CD4-positive, alpha-beta T cell (primary cell): ENCODE measurements around the gene DEXI. TPM values are rescaled to one million over a fixed set of nuclear protein-coding genes. Genes with fewer than 3 reads are reported as not detected.
A peak's percentile ranks its signal among the peaks of the same experiment; 100 is the strongest.

Experiments used
- ATAC-seq: fragments of 200-7000 bp; cut with Tn5 transposase; one replicate; pipeline ENCODE4 v1.10.0; 2022; ENCODE audit warnings: mild to moderate bottlenecking; ENCODE audit not compliant: poor library complexity
- CTCF ChIA-PET: fragments of 350-600 bp; sonication (Branson Sonifier 250); formaldehyde crosslinking; loops from one replicate; lab custom pipeline; 2021; ENCODE audit warnings: antibody characterized with exemption, inconsistent platforms; lab: Charles Lee
- POLR2A ChIA-PET: fragments of 350-600 bp; sonication (Branson Sonifier 250); formaldehyde crosslinking; loops from one replicate; lab custom pipeline; 2021; ENCODE audit warnings: antibody characterized with exemption, inconsistent platforms; lab: Charles Lee
- DNase-seq, 14 experiments: peaks; one replicate each; pipeline ENCODE4 v3.0.0-alpha.2; 2013 to 2020; ENCODE audit warnings: mixed read lengths in 2 of 14
- H3K27ac ChIP-seq, 2 donors: one replicate each; pipeline versions ENCODE4 v1.5.1 to v1.7.0; 2013; ENCODE audit warnings: low read length in 2 of 2, low read depth in 1 of 2, mild to moderate bottlenecking in 1 of 2
- H3K27me3 ChIP-seq, 2 experiments: 1 replicate in 1 of 2; 2 replicates in 1 of 2; pipeline versions ENCODE4 v1.6.1 to v1.7.0; 2013; ENCODE audit warnings: low read length in 2 of 2, control low read depth in 1 of 2, mild to moderate bottlenecking in 1 of 2, moderate library complexity in 1 of 2; ENCODE audit not compliant: insufficient read depth in 2 of 2, control insufficient read depth in 1 of 2
- H3K36me3 ChIP-seq: one replicate; pipeline ENCODE4 v1.6.1; 2013; ENCODE audit warnings: low read length, control low read depth; ENCODE audit not compliant: insufficient read depth
- H3K4me1 ChIP-seq: one replicate; pipeline ENCODE4 v1.6.1; 2013; ENCODE audit warnings: low read length, control low read depth; ENCODE audit not compliant: insufficient read depth
- H3K4me3 ChIP-seq: one replicate; pipeline ENCODE4 v1.5.1; 2013; ENCODE audit warnings: mild to moderate bottlenecking, low read length, moderate library complexity
- H3K9me3 ChIP-seq, 2 experiments: 1 replicate in 1 of 2; 2 replicates in 1 of 2; pipeline versions ENCODE4 v1.6.1 to v1.7.0; 2013; ENCODE audit warnings: low read length in 2 of 2, mild to moderate bottlenecking in 2 of 2, control low read depth in 1 of 2, moderate library complexity in 1 of 2; ENCODE audit not compliant: control insufficient read depth in 1 of 2, insufficient read depth in 1 of 2
- H3K27ac Mint-ChIP-seq: one replicate; pipeline ENCODE4 v1.8.0; 2020; ENCODE audit warnings: mixed read lengths
- H3K27me3 Mint-ChIP-seq: one replicate; pipeline ENCODE4 v1.8.0; 2021; ENCODE audit warnings: mixed read lengths
- H3K36me3 Mint-ChIP-seq: one replicate; pipeline ENCODE4 v1.8.0; 2021; ENCODE audit warnings: low read depth, mixed read lengths
- H3K4me1 Mint-ChIP-seq: one replicate; pipeline ENCODE4 v1.8.0; 2021; ENCODE audit warnings: low read depth, mixed read lengths
- H3K4me3 Mint-ChIP-seq: one replicate; pipeline ENCODE4 v1.8.0; 2020; ENCODE audit warnings: mild to moderate bottlenecking, mixed read lengths
- H3K9me3 Mint-ChIP-seq: one replicate; pipeline ENCODE4 v1.8.0; 2020; ENCODE audit warnings: mixed read lengths
- intact Hi-C, 2 experiments: fragments of 100-400 bp; cut with DNase I in 1 of 2; cut with micrococcal nuclease in 1 of 2; formaldehyde crosslinking; loops; one replicate each; pipeline versions ENCODE4 v1.15.1 to v1.9.0; 2023 to 2025; cut with DNase I, micrococcal nuclease
- total RNA-seq, 174 experiments: library from RNA in 2 of 174; stranded (reverse) in 2 of 174; gene quantifications; one replicate each; pipeline ENCODE4 v1.2.3 and lab custom pipeline; 2021 to 2026
- TF ChIP-seq, protein P1 (sequence below): fragments of 200-600 bp; IDR thresholded peaks from one replicate; pipeline ENCODE4 v1.8.0; 2022; ENCODE audit warnings: antibody characterized with exemption, mild to moderate bottlenecking

The DEXI gene
- total RNA-seq, 2 experiments from 2014 or later: 5.8 to 7.2 TPM

- ATAC-seq: no peak
- TF ChIP-seq, protein P1, sequence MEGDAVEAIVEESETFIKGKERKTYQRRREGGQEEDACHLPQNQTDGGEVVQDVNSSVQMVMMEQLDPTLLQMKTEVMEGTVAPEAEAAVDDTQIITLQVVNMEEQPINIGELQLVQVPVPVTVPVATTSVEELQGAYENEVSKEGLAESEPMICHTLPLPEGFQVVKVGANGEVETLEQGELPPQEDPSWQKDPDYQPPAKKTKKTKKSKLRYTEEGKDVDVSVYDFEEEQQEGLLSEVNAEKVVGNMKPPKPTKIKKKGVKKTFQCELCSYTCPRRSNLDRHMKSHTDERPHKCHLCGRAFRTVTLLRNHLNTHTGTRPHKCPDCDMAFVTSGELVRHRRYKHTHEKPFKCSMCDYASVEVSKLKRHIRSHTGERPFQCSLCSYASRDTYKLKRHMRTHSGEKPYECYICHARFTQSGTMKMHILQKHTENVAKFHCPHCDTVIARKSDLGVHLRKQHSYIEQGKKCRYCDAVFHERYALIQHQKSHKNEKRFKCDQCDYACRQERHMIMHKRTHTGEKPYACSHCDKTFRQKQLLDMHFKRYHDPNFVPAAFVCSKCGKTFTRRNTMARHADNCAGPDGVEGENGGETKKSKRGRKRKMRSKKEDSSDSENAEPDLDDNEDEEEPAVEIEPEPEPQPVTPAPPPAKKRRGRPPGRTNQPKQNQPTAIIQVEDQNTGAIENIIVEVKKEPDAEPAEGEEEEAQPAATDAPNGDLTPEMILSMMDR: no peak
- peaks cover 23% of the 10 kb centered on the region for H3K4me1 ChIP-seq
- Mint-ChIP-seq H3K27me3 (no peaks in the 10 kb centered on the region), H3K9me3 (no peaks in the 10 kb centered on the region), H3K36me3 (peaks cover 54% of the 10 kb centered on the region), H3K4me1 (peaks cover 38% of the 10 kb centered on the region), H3K27ac (no peak overlapping the region), H3K4me3 (no peak overlapping the region)
- ChIA-PET POLR2A (interaction anchor here (1.1 kb wide), 1 partner anchor 14 kb away, joined by 3 read pairs; no protein-coding TSS in a partner anchor), CTCF (interaction anchor here (1.1 to 3.0 kb wide), 2 partner anchors 20 to 387 kb away, joined by 3 to 20 read pairs; no protein-coding TSS in a partner anchor)
- DNase-seq: no peak
- no peaks in the 10 kb centered on the region for H3K27me3 ChIP-seq
- peaks cover 30% of the 10 kb centered on the region for H3K36me3 ChIP-seq
- intact Hi-C loops: no loop called here
- no peaks in the 10 kb centered on the region for H3K9me3 ChIP-seq
- no peak overlapping the region for H3K4me3 ChIP-seq
- no peak overlapping the region for H3K27ac ChIP-seq
These were observed 42.2 kb upstream of the DEXI start for GRCh38 chr16:10984509-10984908.

- Histone ChIP-seq H3K9me3 (no peaks in the 10 kb centered on the region), H3K27ac (no peak overlapping the region), H3K36me3 (peaks cover 33% of the 10 kb centered on the region), H3K4me1 (peaks cover 9% of the 10 kb centered on the region), H3K4me3 (no peak overlapping the region), H3K27me3 (no peaks in the 10 kb centered on the region)
- Mint-ChIP-seq H3K27me3 (no peaks in the 10 kb centered on the region), H3K9me3 (no peaks in the 10 kb centered on the region), H3K4me1 (peaks cover 25% of the 10 kb centered on the region), H3K4me3 (no peak overlapping the region), H3K27ac (no peak overlapping the region), H3K36me3 (peaks cover 59% of the 10 kb centered on the region)
- peak in 6 of 14 experiments; percentile 12 to 31 (median 27) for DNase-seq
- TF ChIP-seq, protein P1: no peak
- ChIA-PET POLR2A (interaction anchor here (2.2 kb wide), 1 partner anchor 273 kb away, joined by 10 read pairs; the partner anchor contains the start of gene SOCS1), CTCF (interaction anchor here (0.9 to 3.0 kb wide), 4 partner anchors 19 to 274 kb away, joined by 3 to 20 read pairs (median 4); partner anchors contain the start of gene SOCS1)
- intact Hi-C loops: no loop called here
- peak; percentile 43 for ATAC-seq
These were observed 40.9 kb upstream of the DEXI start for GRCh38 chr16:10983159-10983558.

DNA sequence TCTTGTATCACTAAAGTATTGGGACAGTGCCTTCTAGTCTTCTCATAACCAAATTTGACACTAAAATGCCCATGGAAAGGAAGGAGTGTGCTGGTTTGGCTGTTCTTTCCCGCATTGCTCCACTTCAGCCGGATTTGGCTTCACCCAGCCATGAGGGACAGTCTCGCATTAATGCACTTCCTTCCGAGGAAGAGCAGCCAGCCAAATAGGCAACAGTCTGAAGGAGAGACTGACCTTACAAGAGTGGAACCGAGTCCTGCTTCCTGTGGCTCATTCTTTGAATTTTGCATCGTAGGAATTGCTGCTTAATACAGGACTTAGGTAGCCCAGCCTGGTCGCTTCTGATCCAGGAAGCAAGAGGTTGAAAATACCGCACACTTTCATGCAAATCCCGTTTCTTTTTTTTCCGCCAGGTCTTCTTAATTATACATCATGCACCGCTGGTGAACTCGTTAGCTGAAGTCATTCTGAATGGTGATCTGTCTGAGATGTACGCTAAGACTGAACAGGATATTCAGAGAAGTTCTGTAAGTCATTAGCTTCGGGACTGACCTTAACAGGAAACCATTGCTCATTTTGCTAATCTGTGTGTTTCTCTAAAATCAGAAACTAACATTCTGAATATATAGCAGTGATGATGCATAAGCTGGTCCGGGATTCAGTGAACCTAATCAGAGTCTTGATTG lies 40.3 kb upstream of the DEXI start:
- TF ChIP-seq, protein P1: no peak
- ChIA-PET CTCF (interaction anchor here (0.9 to 3.0 kb wide), 4 partner anchors 18 to 274 kb away, joined by 3 to 20 read pairs (median 4); partner anchors contain the start of gene SOCS1), POLR2A (interaction anchor here (2.2 kb wide), 1 partner anchor 273 kb away, joined by 10 read pairs; the partner anchor contains the start of gene SOCS1)
- Histone ChIP-seq H3K4me3 (no peak overlapping the region), H3K9me3 (no peaks in the 10 kb centered on the region), H3K27ac (no peak overlapping the region), H3K36me3 (peaks cover 38% of the 10 kb centered on the region), H3K4me1 (peaks cover 11% of the 10 kb centered on the region), H3K27me3 (no peaks in the 10 kb centered on the region)
- Mint-ChIP-seq H3K4me1 (peaks cover 24% of the 10 kb centered on the region), H3K9me3 (no peaks in the 10 kb centered on the region), H3K4me3 (no peak overlapping the region), H3K27me3 (no peaks in the 10 kb centered on the region), H3K27ac (no peak overlapping the region), H3K36me3 (peaks cover 61% of the 10 kb centered on the region)
- intact Hi-C loops: no loop called here
- DNase-seq (no peak), ATAC-seq (no peak)
